ENCODE measurements around the gene ADAMTS18.
A peak's percentile ranks its signal among the peaks of the same experiment; 100 is the strongest.

The ADAMTS18 gene

GRCh38 chr16:77236063-77236511, 198.7 kb downstream of the ADAMTS18 start:
- Histone ChIP-seq H3K36me3 (ENCODE audit: control insufficient read depth in 2 of 2, insufficient read depth in 2 of 2, low read length in 2 of 2) (no peaks in the 10 kb centered on the region), H3K4me3 (ENCODE audit: low read length in 2 of 2) (peak overlapping the region in 1 of 2 donors; percentile 59), H3K9ac (ENCODE audit: low read depth in 1 of 2, low read length in 2 of 2) (no peak overlapping the region), H3K27ac (ENCODE audit: low read depth in 2 of 2, low read length in 2 of 2) (no peak overlapping the region), H3K27me3 (ENCODE audit: control insufficient read depth in 2 of 2, insufficient read depth in 2 of 2, low read length in 2 of 2) (peaks cover 3% of the 10 kb centered on the region in 2 donors), H3K4me1 (ENCODE audit: control insufficient read depth in 2 of 2, insufficient read depth in 2 of 2, low read length in 2 of 2) (peaks cover 0 to 2% of the 10 kb centered on the region in 2 donors), H3K9me3 (ENCODE audit: control insufficient read depth in 2 of 2, low read length in 2 of 2) (no peaks in the 10 kb centered on the region)

GRCh38 chr16:77234611-77235010, 200.2 kb downstream of the ADAMTS18 start:
- Histone ChIP-seq H3K27me3 (ENCODE audit: control insufficient read depth in 2 of 2, insufficient read depth in 2 of 2, low read length in 2 of 2) (peaks cover 3% of the 10 kb centered on the region in 2 donors), H3K27ac (ENCODE audit: low read depth in 2 of 2, low read length in 2 of 2) (no peak overlapping the region), H3K4me3 (ENCODE audit: low read length in 2 of 2) (no peak overlapping the region), H3K9me3 (ENCODE audit: control insufficient read depth in 2 of 2, low read length in 2 of 2) (no peaks in the 10 kb centered on the region), H3K36me3 (ENCODE audit: control insufficient read depth in 2 of 2, insufficient read depth in 2 of 2, low read length in 2 of 2) (no peaks in the 10 kb centered on the region), H3K4me1 (ENCODE audit: control insufficient read depth in 2 of 2, insufficient read depth in 2 of 2, low read length in 2 of 2) (peaks cover 0 to 2% of the 10 kb centered on the region in 2 donors), H3K9ac (ENCODE audit: low read depth in 1 of 2, low read length in 2 of 2) (no peak overlapping the region)

GRCh38 chr16:77233799-77234519, 200.9 kb downstream of the ADAMTS18 start:
- no peak overlapping the region for H3K27ac ChIP-seq (ENCODE audit: low read depth in 2 of 2, low read length in 2 of 2)
- no peaks in the 10 kb centered on the region for H3K9me3 ChIP-seq (ENCODE audit: control insufficient read depth in 2 of 2, low read length in 2 of 2)
- no peak overlapping the region for H3K4me3 ChIP-seq (ENCODE audit: low read length in 2 of 2)
- peaks cover 0 to 2% of the 10 kb centered on the region in 2 donors for H3K4me1 ChIP-seq (ENCODE audit: control insufficient read depth in 2 of 2, insufficient read depth in 2 of 2, low read length in 2 of 2)
- H3K27me3 ChIP-seq (ENCODE audit: control insufficient read depth in 2 of 2, insufficient read depth in 2 of 2, low read length in 2 of 2) = peaks cover 3% of the 10 kb centered on the region in 2 donors
- H3K9ac ChIP-seq (ENCODE audit: low read depth in 1 of 2, low read length in 2 of 2) = no peak overlapping the region
- H3K36me3 ChIP-seq (ENCODE audit: control insufficient read depth in 2 of 2, insufficient read depth in 2 of 2, low read length in 2 of 2) = no peaks in the 10 kb centered on the region
